Calu3 (cell line): Measurements from ENCODE around the gene AGO3. TPM values are rescaled to one million over a fixed set of nuclear protein-coding genes. Genes with fewer than 3 reads are reported as not detected.

Source experiments
- BruUV-seq: library from RNA; stranded (reverse); fragments of 400-500 nt; replicated peaks from 2 replicates; lab custom pipeline; 2021; lab: Mats Ljungman, UMichigan
- CTCF ChIA-PET: fragments of 300-600 bp; sonication (Branson Sonifier 250); formaldehyde crosslinking; loops from one replicate; lab custom pipeline; 2022; ENCODE audit warnings: antibody characterized with exemption; lab: Charles Lee
- DNase-seq: peaks from one replicate; pipeline ENCODE4 v3.0.0; 2022
- H3K27ac Mint-ChIP-seq: one replicate; pipeline ENCODE4 v1.8.0; 2022; ENCODE audit warnings: mixed read lengths; ENCODE audit not compliant: unreplicated experiment
- H3K27me3 Mint-ChIP-seq: one replicate; pipeline ENCODE4 v1.8.0; 2022; ENCODE audit warnings: mixed read lengths; ENCODE audit not compliant: unreplicated experiment
- H3K36me3 Mint-ChIP-seq: one replicate; pipeline ENCODE4 v1.8.0; 2022; ENCODE audit warnings: mild to moderate bottlenecking, moderate library complexity, mixed read lengths; ENCODE audit not compliant: insufficient read depth, unreplicated experiment
- H3K4me1 Mint-ChIP-seq: one replicate; pipeline ENCODE4 v1.8.0; 2022; ENCODE audit warnings: mild to moderate bottlenecking, low read depth, mixed read lengths; ENCODE audit not compliant: unreplicated experiment
- H3K4me3 Mint-ChIP-seq: one replicate; pipeline ENCODE4 v1.8.0; 2022; ENCODE audit warnings: mild to moderate bottlenecking, low read depth, moderate library complexity, mixed read lengths; ENCODE audit not compliant: unreplicated experiment
- H3K9me3 Mint-ChIP-seq: one replicate; pipeline ENCODE4 v1.8.0; 2022; ENCODE audit warnings: low read depth, mixed read lengths; ENCODE audit not compliant: unreplicated experiment
- intact Hi-C: fragments of 100-400 bp; cut with micrococcal nuclease; formaldehyde crosslinking; loops from one replicate; pipeline ENCODE4 v1.10.0; 2022; ENCODE audit not compliant: unreplicated experiment
- total RNA-seq: library from RNA; stranded (reverse); gene quantifications from 2 replicates; pipeline ENCODE4 v1.2.3, GENCODE V29; 2022
- TF ChIP-seq, protein P1 (sequence below): fragments of 200-600 bp; IDR thresholded peaks from one replicate; pipeline ENCODE4 v1.8.0; 2022; ENCODE audit warnings: antibody characterized with exemption; ENCODE audit not compliant: unreplicated experiment

Gene AGO3
- total RNA-seq, 1 experiment from 2014 or later = 28.5 TPM

DNA sequence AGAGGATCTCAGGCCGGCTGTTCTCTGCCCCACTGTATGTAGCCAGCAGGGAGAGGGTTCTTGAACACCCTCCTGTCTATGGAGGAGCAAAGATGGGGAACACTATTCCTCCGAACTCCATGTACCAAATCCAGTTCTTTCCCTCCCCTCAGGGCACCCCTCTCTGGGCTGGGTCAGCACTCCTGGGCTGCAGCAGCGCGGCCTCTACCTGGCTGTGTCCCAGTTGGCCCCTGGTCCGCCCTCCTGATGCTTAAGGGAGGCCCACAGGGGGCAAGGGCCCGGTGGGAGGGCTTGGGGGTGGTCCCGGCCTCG is 157.3 kb downstream of the AGO3 start:
- CTCF ChIA-PET = no interaction called here
- TF ChIP-seq, protein P1, sequence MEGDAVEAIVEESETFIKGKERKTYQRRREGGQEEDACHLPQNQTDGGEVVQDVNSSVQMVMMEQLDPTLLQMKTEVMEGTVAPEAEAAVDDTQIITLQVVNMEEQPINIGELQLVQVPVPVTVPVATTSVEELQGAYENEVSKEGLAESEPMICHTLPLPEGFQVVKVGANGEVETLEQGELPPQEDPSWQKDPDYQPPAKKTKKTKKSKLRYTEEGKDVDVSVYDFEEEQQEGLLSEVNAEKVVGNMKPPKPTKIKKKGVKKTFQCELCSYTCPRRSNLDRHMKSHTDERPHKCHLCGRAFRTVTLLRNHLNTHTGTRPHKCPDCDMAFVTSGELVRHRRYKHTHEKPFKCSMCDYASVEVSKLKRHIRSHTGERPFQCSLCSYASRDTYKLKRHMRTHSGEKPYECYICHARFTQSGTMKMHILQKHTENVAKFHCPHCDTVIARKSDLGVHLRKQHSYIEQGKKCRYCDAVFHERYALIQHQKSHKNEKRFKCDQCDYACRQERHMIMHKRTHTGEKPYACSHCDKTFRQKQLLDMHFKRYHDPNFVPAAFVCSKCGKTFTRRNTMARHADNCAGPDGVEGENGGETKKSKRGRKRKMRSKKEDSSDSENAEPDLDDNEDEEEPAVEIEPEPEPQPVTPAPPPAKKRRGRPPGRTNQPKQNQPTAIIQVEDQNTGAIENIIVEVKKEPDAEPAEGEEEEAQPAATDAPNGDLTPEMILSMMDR = no peak
- no peaks in the 10 kb centered on the region for H3K9me3 Mint-ChIP-seq
- no TSS peak for BruUV-seq
- H3K27me3 Mint-ChIP-seq = no peaks in the 10 kb centered on the region
- H3K4me1 Mint-ChIP-seq = peaks cover 9% of the 10 kb centered on the region
- intact Hi-C loops = no loop called here
- no peak overlapping the region for H3K27ac Mint-ChIP-seq
- H3K36me3 Mint-ChIP-seq = peaks cover 28% of the 10 kb centered on the region
- DNase-seq = no peak
- H3K4me3 Mint-ChIP-seq = peak overlapping the region; percentile 89

DNA sequence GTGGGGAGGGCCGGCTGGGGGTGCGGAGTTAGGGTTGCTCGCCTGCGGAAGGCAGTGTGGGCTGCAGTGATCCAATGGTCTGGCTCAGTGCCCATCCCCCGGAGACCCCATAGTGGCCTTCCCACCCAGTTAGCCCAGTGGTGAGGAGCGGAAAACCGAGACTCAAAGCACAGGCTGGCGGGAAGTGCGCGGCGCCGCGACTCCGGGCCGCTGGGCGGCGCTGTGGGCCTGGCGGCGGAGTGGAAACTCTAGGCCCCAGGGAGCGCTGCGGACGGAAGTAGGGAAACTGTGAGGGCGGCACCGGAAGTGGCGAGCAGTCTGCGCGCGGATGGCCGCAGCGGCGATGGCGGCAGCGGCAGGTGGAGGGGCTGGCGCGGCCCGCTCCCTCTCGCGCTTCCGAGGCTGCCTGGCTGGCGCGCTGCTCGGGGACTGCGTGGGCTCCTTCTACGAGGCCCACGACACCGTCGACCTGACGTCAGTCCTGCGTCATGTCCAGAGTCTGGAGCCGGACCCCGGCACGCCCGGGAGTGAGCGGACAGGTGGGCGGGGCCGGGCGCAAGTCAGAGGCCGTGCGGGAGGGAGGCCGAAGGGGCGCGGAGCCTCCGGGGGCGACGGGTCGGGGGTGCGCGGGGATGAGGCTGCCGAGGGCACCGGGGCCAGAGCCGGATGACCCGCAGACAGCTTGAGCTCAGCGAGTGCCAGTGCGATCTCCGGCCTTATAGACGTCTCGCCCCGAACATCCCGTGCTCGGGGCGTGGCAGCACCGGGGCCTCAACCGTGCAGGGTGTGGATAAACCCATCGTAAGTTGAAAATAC is 157.9 kb downstream of the AGO3 start, which contains the start of gene ADPRS:
Gene ADPRS, plus strand, starts transcription at position 316 of the 816 bp plus-strand sequence. Its CDS starts 13 bp downstream, at position 329.
- BruUV-seq = no TSS peak
- intact Hi-C loops = no loop called here

DNA sequence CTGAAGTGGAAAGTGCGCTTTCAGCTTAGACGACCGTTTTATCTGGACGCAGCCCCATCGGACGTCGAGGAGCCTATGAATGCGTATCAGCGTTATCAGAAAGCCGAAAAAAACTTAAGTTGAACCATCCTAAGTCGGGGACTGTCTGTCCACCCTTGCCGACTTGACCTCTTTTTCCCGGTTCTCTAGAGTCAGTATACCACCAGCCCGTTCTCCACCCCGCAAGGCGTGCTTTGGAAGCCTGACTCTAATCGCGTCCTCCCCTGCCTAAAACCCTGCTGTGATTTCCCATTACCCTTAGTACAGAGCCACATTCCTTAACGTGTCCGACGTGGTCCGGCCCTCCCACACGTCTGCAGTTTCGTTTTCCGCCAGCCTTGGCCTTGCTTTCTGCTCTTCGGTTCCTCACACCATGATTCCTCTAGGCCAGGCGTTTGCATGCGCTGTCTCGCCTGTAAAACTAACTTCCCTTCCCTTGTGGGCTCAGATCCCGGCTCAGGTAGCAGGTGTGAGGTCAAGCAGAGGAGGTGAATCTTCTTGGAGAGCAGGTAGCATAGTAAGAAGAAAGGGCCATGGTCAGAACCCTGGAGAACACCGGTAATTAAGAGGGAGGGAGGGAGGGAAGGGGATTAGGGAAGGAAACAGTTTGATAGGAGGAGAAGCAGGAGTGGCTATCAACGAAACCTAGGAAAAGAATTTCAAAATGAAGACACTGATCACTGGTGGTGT is 158.7 kb downstream of the AGO3 start:
- H3K4me3 Mint-ChIP-seq = peak overlapping the region; percentile 89
- no peaks in the 10 kb centered on the region for H3K9me3 Mint-ChIP-seq
- peak overlapping the region; percentile 85 for H3K27ac Mint-ChIP-seq
- intact Hi-C loops = no loop called here
- CTCF ChIA-PET = interaction anchor here (0.8 kb wide), 1 partner anchor 8 kb away, joined by 3 read pairs; no protein-coding TSS in a partner anchor
- no peaks in the 10 kb centered on the region for H3K27me3 Mint-ChIP-seq
- peaks cover 30% of the 10 kb centered on the region for H3K36me3 Mint-ChIP-seq
- TSS peak; percentile 82 for BruUV-seq
- peaks cover 9% of the 10 kb centered on the region for H3K4me1 Mint-ChIP-seq
- peak; percentile 33 for DNase-seq
- TF ChIP-seq, protein P1 = no peak

More for the DNA sequence above, 157.9 kb downstream of the AGO3 start, which contains the start of gene ADPRS:
- Mint-ChIP-seq H3K27me3 (no peaks in the 10 kb centered on the region), H3K36me3 (peaks cover 30% of the 10 kb centered on the region), H3K4me1 (peaks cover 9% of the 10 kb centered on the region), H3K4me3 (peak within 1 kb of the TSS; percentile 89), H3K9me3 (no peaks in the 10 kb centered on the region), H3K27ac (peak within 1 kb of the TSS; percentile 85)
- CTCF ChIA-PET = interaction anchor here (0.8 kb wide), 1 partner anchor 9 kb away, joined by 3 read pairs; no protein-coding TSS in a partner anchor
- peak; percentile 91 for DNase-seq
- TF ChIP-seq, protein P1 = peak; percentile 97

DNA sequence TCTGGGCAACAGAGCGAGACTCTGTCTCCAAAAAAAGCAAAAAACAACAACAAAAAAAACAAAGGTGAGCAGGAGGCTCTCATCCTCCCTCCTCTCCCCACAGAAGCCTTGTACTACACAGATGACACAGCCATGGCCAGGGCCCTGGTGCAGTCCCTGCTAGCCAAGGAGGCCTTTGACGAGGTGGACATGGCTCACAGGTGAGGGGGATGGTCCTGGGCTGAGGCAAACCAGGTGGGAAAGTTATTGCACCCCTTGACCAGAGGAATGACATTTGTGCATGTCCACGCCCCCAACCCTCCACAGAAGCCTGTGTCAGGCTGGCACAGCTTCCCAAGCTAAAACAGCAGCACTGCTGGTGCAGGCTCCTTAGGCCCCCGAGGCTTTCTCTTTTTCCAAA is 160.2 kb downstream of the AGO3 start:
- no peak overlapping the region for H3K27ac Mint-ChIP-seq
- CTCF ChIA-PET = interaction anchor here (0.6 kb wide), 1 partner anchor 11 kb away, joined by 3 read pairs; no protein-coding TSS in a partner anchor
- no TSS peak for BruUV-seq
- no peaks in the 10 kb centered on the region for H3K27me3 Mint-ChIP-seq
- TF ChIP-seq, protein P1 = no peak
- H3K4me1 Mint-ChIP-seq = peaks cover 9% of the 10 kb centered on the region
- H3K9me3 Mint-ChIP-seq = no peaks in the 10 kb centered on the region
- no peak overlapping the region for H3K4me3 Mint-ChIP-seq
- DNase-seq = no peak
- intact Hi-C loops = no loop called here
- peaks cover 31% of the 10 kb centered on the region for H3K36me3 Mint-ChIP-seq
